Measurements from ENCODE around the gene HELZ2.

GRCh38 chr20:63580796-63581461, 6.9 kb upstream of the HELZ2 start:
- peak; percentile 71 for TF ChIP-seq CTCF (IDR thresholded peaks at IDR 0.05)
- TF ChIP-seq EZH2 (IDR thresholded peaks at IDR 0.05; ENCODE audit: borderline replicate concordance, insufficient read depth, low read depth, low read length, poor library complexity, severe bottlenecking), result no peak
